HG03175 (cell line): ENCODE measurements around the gene SLC25A19.
"Not testable (repeated sequence)": the region's sequence is repeated elsewhere in the genome, so short reads cannot be mapped to it uniquely, and the experiment has no call there.

Experiments
- ATAC-seq: cut with Tn5 transposase; IDR thresholded peaks from one replicate; pipeline ENCODE4 v1.9.1; 2021; ENCODE audit warnings: mild to moderate bottlenecking, moderate library complexity; ENCODE audit not compliant: unreplicated experiment

SLC25A19 gene

GRCh38 chr17:75270218-75270965 lies 18.8 kb downstream of the SLC25A19 start:
- ATAC-seq: peak; percentile 46

- ATAC-seq: no peak
Observed at GRCh38 chr17:75269844-75270217, 19.4 kb downstream of the SLC25A19 start.

GRCh38 chr17:75267411-75268232 lies 21.6 kb downstream of the SLC25A19 start:
- ATAC-seq: no peak

GRCh38 chr17:75267153-75267410 lies 22.2 kb downstream of the SLC25A19 start:
- no peak for ATAC-seq

GRCh38 chr17:75266316-75267152 lies 22.7 kb downstream of the SLC25A19 start:
- ATAC-seq: no peak

- ATAC-seq: no peak
Observed at GRCh38 chr17:75265614-75266315, 23.5 kb downstream of the SLC25A19 start.

GRCh38 chr17:75263055-75263454 lies 26.2 kb downstream of the SLC25A19 start:
- ATAC-seq: no peak

- ATAC-seq: no peak
Observed at GRCh38 chr17:75262112-75262606, 27.1 kb downstream of the SLC25A19 start.

GRCh38 chr17:75261336-75262111 lies 27.7 kb downstream of the SLC25A19 start, which contains the start of the genes GGA3 and MRPS7:
GGA3 (minus strand) TSS chr17:75261606; CDS start chr17:75261587, 19 bp downstream.
MRPS7 (plus strand) TSS chr17:75261879; CDS start chr17:75261901, 22 bp downstream.
- ATAC-seq: peak; percentile 94

- ATAC-seq: peak; percentile 17
Observed at GRCh38 chr17:75260641-75261335, 28.4 kb downstream of the SLC25A19 start.

GRCh38 chr17:75257228-75257627 lies 32.0 kb downstream of the SLC25A19 start:
- ATAC-seq: not testable (repeated sequence)

GRCh38 chr17:75255954-75256698 lies 33.1 kb downstream of the SLC25A19 start:
- ATAC-seq: not testable (repeated sequence)

GRCh38 chr17:75252039-75252816 lies 37.0 kb downstream of the SLC25A19 start:
- ATAC-seq: no peak

GRCh38 chr17:75250009-75250471 lies 39.2 kb downstream of the SLC25A19 start:
- ATAC-seq: peak; percentile 86

- ATAC-seq: no peak
Observed at GRCh38 chr17:75249564-75249963, 39.7 kb downstream of the SLC25A19 start.

GRCh38 chr17:75246404-75246803 lies 42.8 kb downstream of the SLC25A19 start:
- no peak for ATAC-seq

GRCh38 chr17:75245011-75245410 lies 44.2 kb downstream of the SLC25A19 start:
- no peak for ATAC-seq
